Measurements from ENCODE around the gene KSR2.

KSR2 gene

GRCh38 chr12:117890644-117891043, 78.1 kb downstream of the KSR2 start:
- FAIRE-seq = no peak
- TF ChIP-seq, protein P1, sequence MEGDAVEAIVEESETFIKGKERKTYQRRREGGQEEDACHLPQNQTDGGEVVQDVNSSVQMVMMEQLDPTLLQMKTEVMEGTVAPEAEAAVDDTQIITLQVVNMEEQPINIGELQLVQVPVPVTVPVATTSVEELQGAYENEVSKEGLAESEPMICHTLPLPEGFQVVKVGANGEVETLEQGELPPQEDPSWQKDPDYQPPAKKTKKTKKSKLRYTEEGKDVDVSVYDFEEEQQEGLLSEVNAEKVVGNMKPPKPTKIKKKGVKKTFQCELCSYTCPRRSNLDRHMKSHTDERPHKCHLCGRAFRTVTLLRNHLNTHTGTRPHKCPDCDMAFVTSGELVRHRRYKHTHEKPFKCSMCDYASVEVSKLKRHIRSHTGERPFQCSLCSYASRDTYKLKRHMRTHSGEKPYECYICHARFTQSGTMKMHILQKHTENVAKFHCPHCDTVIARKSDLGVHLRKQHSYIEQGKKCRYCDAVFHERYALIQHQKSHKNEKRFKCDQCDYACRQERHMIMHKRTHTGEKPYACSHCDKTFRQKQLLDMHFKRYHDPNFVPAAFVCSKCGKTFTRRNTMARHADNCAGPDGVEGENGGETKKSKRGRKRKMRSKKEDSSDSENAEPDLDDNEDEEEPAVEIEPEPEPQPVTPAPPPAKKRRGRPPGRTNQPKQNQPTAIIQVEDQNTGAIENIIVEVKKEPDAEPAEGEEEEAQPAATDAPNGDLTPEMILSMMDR (IDR thresholded peaks at IDR 0.05; ENCODE audit: insufficient read depth, missing control alignments) = no peak
- DNase-seq (ENCODE audit: insufficient read length, low spot score) = no peak

DNA sequence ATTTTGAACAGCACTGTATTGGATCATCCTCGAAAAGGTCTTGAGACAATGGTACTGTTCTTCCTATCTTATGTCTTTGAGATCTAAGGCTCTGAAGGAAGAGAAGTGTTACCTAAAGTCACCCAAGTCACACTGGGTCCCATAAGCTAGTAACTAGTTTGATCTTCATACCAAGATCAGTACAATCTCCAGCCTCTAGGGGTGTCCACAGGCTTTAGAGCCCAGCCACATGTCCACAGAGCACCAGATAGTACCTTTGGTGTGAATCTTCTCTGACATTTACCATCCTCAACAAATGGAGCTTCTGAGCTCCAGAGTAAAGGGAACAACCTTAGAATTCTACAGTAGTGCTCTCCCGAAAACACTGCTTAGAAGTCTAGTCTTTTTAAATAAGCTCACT, 78.7 kb downstream of the KSR2 start:
- DNase-seq (ENCODE audit: insufficient read length, low spot score) (no peak), FAIRE-seq (no peak)
- TF ChIP-seq, protein P1 (IDR thresholded peaks at IDR 0.05; ENCODE audit: insufficient read depth, missing control alignments) = no peak

DNA sequence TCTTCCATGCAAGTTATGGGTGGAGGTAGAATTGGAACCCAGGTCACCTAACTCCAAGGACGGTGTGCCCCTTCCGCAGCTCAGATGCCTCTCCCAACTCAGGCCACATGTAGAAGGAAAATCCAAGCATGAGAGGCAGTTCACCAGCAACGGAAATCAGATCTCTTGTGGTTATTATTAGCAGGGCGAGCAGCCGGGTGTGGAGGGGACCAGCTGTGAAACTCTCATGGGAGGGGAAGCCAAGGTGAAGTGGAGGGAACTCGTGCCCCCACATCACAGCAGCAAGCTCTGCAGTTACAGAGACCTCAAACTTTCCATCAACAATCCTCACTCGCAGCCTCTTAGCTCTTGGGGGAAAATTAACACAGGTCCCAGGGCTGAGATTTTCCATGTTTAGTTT, 79.7 kb downstream of the KSR2 start:
- DNase-seq (ENCODE audit: insufficient read length, low spot score) = no peak
- TF ChIP-seq, protein P1 (IDR thresholded peaks at IDR 0.05; ENCODE audit: insufficient read depth, missing control alignments) = no peak

DNA sequence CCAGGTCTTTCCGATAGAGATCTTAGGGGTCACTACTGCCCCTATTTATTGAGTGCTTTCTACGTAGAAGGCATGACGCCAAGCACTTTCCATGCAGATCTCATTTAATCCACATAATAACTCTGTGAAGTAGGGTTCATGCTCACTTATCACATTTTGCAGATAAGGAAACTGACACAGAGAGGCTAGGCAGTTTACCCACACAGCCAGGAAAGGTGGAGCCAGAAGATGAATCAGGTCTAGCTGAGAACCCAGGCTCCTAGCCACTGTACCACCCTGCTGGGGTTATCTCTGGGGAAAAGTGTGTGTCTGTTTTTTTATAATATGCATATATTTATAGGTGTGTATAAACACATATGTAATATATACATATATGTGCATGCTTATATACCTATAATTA, 83.6 kb downstream of the KSR2 start:
- DNase-seq (ENCODE audit: insufficient read length, low spot score) (no peak), FAIRE-seq (no peak)
- TF ChIP-seq, protein P1 (IDR thresholded peaks at IDR 0.05; ENCODE audit: insufficient read depth, missing control alignments) = no peak

More for the DNA sequence above, 79.7 kb downstream of the KSR2 start:
- no peak for FAIRE-seq

DNA sequence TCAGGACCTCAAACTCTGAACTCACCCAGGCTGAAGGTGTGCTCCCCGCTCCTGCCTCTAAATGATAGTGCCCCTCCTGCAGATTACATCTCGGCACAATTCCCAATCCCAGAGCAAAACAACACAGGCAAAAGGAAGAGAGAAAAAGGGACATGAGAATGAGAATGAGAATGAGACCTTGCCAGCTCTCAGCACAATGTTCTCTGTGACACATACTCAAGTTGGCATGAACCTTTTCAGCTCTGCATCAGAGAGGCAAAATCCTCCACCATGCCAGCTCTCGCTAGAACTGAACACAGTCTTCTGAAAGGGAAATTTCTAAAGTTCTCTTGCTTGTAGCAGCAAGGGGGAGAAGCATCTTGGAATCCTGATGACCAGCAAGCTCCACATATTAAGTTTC, 84.6 kb downstream of the KSR2 start:
- FAIRE-seq = no peak
- TF ChIP-seq, protein P1 (IDR thresholded peaks at IDR 0.05; ENCODE audit: insufficient read depth, missing control alignments) = no peak

DNA sequence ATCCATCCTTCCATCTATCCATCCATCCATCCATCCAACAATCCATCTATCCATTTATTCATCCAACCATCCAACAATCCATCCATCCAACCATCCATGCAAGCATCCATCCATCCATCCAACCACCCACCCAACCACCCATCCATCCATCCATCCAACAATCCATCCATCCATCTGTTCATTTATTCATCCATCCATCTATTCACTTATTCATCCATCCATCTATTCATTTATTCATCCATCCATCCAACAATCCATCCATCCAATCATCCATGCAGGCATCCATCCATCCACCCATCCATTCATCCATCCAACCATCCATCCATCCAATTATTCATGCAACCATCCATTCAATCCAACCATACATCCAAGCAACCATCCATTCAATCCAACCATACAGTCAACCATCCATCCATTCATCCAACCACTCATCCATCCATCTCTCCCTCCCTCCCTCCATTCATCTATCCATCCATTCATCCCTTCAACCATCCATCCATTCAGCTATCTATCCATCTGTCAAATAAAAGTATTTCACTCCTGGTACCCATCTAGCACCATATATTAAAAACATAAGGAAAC, 86.1 kb downstream of the KSR2 start:
- TF ChIP-seq, protein P1 (IDR thresholded peaks at IDR 0.05; ENCODE audit: insufficient read depth, missing control alignments) = no peak
- DNase-seq (ENCODE audit: insufficient read length, low spot score) = no peak
- FAIRE-seq = no peak

More for the DNA sequence above, 84.6 kb downstream of the KSR2 start:
- no peak for DNase-seq (ENCODE audit: insufficient read length, low spot score)

GRCh38 chr12:117882181-117882580, 86.6 kb downstream of the KSR2 start:
- FAIRE-seq (no peak), DNase-seq (ENCODE audit: insufficient read length, low spot score) (no peak)
- TF ChIP-seq, protein P1 (IDR thresholded peaks at IDR 0.05; ENCODE audit: insufficient read depth, missing control alignments) = no peak

All from D721Med (cell line).